OCI-LY3 (cell line): ENCODE measurements around the gene DUOX2.

Experiments
- H2AFZ ChIP-seq: fragments of 200-600, 300-600 bp; shearing (Covaris generic); 2 replicates; pipeline ENCODE4 v1.6.0; 2014; ENCODE audit warnings: antibody characterized with exemption, low read depth, low read length
- H3K27ac ChIP-seq: fragments of 200-600, 300-600 bp; sonication (generic); 2 replicates; pipeline ENCODE4 v1.5.1; 2014; ENCODE audit warnings: mild to moderate bottlenecking, low read length, moderate library complexity, mixed read lengths
- H3K27me3 ChIP-seq: fragments of 200-600, 300-600 bp; sonication (generic); 2 replicates; pipeline ENCODE4 v1.6.1; 2014; ENCODE audit warnings: low read depth, low read length, mixed read lengths
- H3K36me3 ChIP-seq: fragments of 200-600, 300-600 bp; sonication (generic); replicated peaks from 2 replicates; pipeline ENCODE3; 2014; ENCODE audit warnings: low read depth, low read length, mixed read lengths
- H3K4me1 ChIP-seq: fragments of 300-600, 200-600 bp; sonication (generic); 2 replicates; pipeline ENCODE4 v1.6.1; 2014; ENCODE audit warnings: low read length, mixed read lengths
- H3K4me2 ChIP-seq: fragments of 200-600, 300-600 bp; sonication (generic); 2 replicates; pipeline ENCODE4 v1.6.1; 2014; ENCODE audit warnings: low read length, mixed read lengths
- H3K4me3 ChIP-seq: fragments of 300-600, 200-600 bp; sonication (generic); 2 replicates; pipeline ENCODE4 v1.5.1; 2014; ENCODE audit warnings: antibody characterized with exemption, mild to moderate bottlenecking, low read length, moderate library complexity
- H3K79me2 ChIP-seq: fragments of 300-600, 200-600 bp; shearing (Covaris generic); 2 replicates; pipeline ENCODE4 v1.6.1; 2014; ENCODE audit warnings: mild to moderate bottlenecking, low read length, mixed read lengths
- H3K9ac ChIP-seq: fragments of 300-600, 200-600 bp; shearing (Covaris generic); 2 replicates; pipeline ENCODE4 v1.6.0; 2014; ENCODE audit warnings: mild to moderate bottlenecking, low read length, moderate library complexity
- H3K9me3 ChIP-seq: fragments of 200-600, 300-600 bp; shearing (Covaris generic); 2 replicates; pipeline ENCODE4 v1.6.1; 2014; ENCODE audit warnings: low read length, mixed read lengths; ENCODE audit not compliant: insufficient read depth
- H4K20me1 ChIP-seq: fragments of 200-600, 300-600 bp; sonication (generic); 2 replicates; pipeline ENCODE4 v1.6.1; 2016; ENCODE audit warnings: low read length, mixed read lengths; ENCODE audit not compliant: insufficient read depth
- EZH2phosphoT487 ChIP-seq: fragments of 200-600 bp; shearing (Covaris generic); IDR thresholded peaks from 2 replicates; pipeline ENCODE4 v1.6.1; 2018; ENCODE audit warnings: antibody characterized with exemption, mixed run types, low read depth
- TF ChIP-seq, protein P1 (sequence below): fragments of 200-600, 300-600 bp; sonication (generic); IDR thresholded peaks from 2 replicates; pipeline ENCODE4 v1.5.1; 2014; ENCODE audit warnings: antibody characterized with exemption, low read length, low read depth

DUOX2 gene

DNA sequence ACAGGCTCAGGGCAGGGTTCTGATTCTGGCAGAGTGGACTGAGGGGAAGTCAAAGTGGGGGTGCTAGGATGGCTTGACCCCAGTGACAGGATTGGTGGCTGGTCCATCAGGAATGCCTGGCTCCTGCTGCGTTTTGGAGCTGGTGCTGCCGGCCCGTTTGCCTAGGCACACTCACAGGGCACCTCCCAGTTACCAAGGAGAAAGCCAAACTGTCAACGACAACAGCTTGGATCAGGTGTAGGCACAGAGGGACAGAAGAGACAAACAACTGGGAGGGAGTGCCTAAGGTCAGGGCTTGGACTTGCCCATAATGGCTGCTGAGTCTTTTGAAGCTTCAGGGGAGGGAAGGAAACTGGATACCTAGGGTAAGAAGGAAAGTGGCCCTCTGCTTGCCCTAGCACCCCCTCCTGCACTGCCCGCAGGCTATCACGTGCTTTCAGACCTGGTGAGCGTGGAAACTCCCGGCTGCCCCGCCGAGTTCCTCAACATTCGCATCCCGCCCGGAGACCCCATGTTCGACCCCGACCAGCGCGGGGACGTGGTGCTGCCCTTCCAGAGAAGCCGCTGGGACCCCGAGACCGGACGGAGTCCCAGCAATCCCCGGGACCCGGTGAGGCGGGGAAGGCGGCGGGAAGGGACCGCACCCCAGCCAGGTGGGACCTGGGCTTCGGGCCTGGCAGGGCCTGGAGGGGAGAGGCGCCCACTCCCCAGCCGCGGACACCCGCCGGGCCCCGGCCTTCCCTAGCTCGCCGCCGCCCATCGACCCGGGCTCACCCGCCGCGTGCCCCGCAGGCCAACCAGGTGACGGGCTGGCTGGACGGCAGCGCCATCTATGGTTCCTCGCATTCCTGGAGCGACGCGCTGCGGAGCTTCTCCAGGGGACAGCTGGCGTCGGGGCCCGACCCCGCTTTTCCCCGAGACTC lies 21.0 kb upstream of the DUOX2 start:
- Histone ChIP-seq H4K20me1 (no peaks in the 10 kb centered on the region), H3K79me2 (no peaks in the 10 kb centered on the region), H3K4me2 (no peak overlapping the region), H3K9me3 (no peaks in the 10 kb centered on the region), H3K27ac (no peak overlapping the region), H3K4me1 (no peaks in the 10 kb centered on the region), H3K36me3 (no peaks in the 10 kb centered on the region), H3K9ac (no peak overlapping the region), H3K4me3 (no peak overlapping the region), H2AFZ (no peak overlapping the region), H3K27me3 (no peaks in the 10 kb centered on the region)
- TF ChIP-seq EZH2phosphoT487: no peak
- TF ChIP-seq, protein P1, sequence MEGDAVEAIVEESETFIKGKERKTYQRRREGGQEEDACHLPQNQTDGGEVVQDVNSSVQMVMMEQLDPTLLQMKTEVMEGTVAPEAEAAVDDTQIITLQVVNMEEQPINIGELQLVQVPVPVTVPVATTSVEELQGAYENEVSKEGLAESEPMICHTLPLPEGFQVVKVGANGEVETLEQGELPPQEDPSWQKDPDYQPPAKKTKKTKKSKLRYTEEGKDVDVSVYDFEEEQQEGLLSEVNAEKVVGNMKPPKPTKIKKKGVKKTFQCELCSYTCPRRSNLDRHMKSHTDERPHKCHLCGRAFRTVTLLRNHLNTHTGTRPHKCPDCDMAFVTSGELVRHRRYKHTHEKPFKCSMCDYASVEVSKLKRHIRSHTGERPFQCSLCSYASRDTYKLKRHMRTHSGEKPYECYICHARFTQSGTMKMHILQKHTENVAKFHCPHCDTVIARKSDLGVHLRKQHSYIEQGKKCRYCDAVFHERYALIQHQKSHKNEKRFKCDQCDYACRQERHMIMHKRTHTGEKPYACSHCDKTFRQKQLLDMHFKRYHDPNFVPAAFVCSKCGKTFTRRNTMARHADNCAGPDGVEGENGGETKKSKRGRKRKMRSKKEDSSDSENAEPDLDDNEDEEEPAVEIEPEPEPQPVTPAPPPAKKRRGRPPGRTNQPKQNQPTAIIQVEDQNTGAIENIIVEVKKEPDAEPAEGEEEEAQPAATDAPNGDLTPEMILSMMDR: no peak

DNA sequence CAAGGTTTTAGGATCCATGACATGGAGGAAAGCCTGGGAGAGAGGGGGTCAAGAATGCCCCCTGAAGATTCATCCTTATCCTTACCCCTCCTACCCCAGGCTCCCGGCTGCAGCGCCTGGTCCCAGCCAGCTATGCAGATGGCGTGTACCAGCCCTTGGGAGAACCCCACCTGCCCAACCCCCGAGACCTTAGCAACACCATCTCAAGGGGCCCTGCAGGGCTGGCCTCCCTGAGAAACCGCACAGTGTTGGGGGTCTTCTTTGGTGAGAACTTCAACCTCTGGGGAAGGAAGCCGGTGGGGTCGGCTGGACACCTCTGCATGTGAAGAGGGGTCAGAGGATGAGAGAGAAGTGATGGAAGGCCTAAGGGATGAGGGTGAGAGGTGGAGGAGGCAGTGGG lies 20.1 kb upstream of the DUOX2 start:
- Histone ChIP-seq H2AFZ (no peak overlapping the region), H3K4me1 (no peaks in the 10 kb centered on the region), H3K27ac (no peak overlapping the region), H3K27me3 (no peaks in the 10 kb centered on the region), H3K36me3 (no peaks in the 10 kb centered on the region), H3K4me2 (no peak overlapping the region), H4K20me1 (no peaks in the 10 kb centered on the region), H3K4me3 (no peak overlapping the region), H3K79me2 (no peaks in the 10 kb centered on the region), H3K9me3 (no peaks in the 10 kb centered on the region), H3K9ac (no peak overlapping the region)
- no peak for TF ChIP-seq EZH2phosphoT487
- TF ChIP-seq, protein P1: no peak

DNA sequence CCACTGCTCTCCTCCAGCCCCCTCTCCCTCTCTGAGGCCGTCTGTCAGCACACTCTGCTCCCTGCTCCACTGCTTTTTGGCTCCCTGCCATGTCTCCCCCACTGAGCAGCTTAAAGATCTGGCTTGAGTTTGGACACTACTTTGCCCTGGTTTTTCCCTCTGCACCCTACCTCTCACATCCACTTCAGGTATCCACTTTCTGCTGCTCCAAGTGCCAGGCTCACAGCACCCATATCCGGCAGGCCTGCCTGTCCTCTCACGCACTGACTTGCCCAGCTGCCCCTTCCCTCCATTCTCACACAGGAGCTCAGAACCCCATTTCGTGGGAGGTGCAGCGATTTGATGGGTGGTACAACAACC lies 19.6 kb upstream of the DUOX2 start:
- Histone ChIP-seq H3K4me1 (no peaks in the 10 kb centered on the region), H4K20me1 (no peaks in the 10 kb centered on the region), H3K9me3 (no peaks in the 10 kb centered on the region), H3K4me3 (no peak overlapping the region), H3K4me2 (no peak overlapping the region), H3K27me3 (no peaks in the 10 kb centered on the region), H3K36me3 (no peaks in the 10 kb centered on the region), H3K27ac (no peak overlapping the region), H2AFZ (no peak overlapping the region), H3K79me2 (no peaks in the 10 kb centered on the region), H3K9ac (no peak overlapping the region)
- TF ChIP-seq EZH2phosphoT487: no peak
- TF ChIP-seq, protein P1: no peak

DNA sequence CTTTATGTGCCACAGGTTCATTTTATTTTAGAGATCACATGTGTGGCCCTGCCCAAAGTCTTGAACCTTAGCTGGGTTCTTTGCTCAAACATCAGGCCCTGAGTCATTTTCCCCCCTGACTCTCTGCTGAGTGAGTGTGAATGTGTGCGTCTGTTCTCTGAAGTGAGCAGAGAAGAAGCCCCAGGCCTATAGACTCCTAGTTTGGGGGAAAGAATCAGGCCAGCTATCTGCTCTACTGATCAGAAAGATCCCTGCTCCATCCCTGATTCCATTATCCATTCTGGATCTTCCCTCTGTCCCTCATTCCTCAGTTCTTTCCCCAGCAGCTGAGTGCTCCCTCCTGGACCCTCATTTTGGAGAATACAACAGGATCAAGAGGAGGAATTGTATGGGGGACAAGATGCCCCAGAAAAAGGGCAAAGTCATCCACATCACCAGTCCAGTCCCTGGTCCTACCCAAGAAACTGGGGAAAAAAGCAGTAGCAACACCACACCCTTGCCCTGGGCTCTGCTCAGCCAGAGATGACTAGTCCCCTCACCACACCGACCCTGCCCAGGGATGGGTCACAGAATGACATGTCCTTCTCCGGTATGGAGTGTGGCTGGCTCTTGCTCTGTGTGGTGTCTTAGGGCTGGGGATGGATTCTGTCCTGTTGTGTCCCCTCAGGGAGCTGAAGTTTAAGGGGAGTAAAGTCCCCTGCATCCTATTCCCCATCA lies 19.0 kb upstream of the DUOX2 start:
- Histone ChIP-seq H3K27ac (no peak overlapping the region), H3K9me3 (no peaks in the 10 kb centered on the region), H3K4me2 (no peak overlapping the region), H4K20me1 (no peaks in the 10 kb centered on the region), H3K4me1 (no peaks in the 10 kb centered on the region), H3K79me2 (no peaks in the 10 kb centered on the region), H3K27me3 (no peaks in the 10 kb centered on the region), H3K36me3 (no peaks in the 10 kb centered on the region), H2AFZ (no peak overlapping the region), H3K4me3 (no peak overlapping the region), H3K9ac (no peak overlapping the region)
- TF ChIP-seq EZH2phosphoT487: no peak
- TF ChIP-seq, protein P1: no peak
